CD4-positive, alpha-beta T cell treated with Interleukin-17A for 1 hour (primary cell): ENCODE measurements around the gene MPEG1.

Source experiments
- DNase-seq: peaks from one replicate; pipeline ENCODE4 v3.0.0-alpha.2; 2020

Gene MPEG1

DNA sequence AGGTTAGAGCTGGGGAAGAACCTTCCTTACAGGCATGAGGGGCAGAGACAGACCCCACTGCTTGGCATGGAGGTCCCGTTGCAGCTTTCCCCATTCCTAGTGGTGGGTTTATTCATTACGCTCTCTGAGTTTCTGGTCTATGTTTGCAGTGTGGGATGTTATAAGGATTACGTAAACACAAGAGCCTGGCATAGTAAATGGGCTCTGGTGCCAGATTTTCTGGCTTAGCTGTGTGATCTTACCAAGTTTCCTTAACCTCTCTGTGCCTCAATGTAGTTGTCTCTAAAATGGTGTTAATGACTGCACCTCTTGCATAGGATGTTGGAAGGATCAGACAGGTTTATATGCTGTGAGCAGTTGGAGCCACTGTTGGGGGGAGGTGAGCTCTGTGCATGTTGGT lies 25.7 kb downstream of the MPEG1 start:
- no peak for DNase-seq

DNA sequence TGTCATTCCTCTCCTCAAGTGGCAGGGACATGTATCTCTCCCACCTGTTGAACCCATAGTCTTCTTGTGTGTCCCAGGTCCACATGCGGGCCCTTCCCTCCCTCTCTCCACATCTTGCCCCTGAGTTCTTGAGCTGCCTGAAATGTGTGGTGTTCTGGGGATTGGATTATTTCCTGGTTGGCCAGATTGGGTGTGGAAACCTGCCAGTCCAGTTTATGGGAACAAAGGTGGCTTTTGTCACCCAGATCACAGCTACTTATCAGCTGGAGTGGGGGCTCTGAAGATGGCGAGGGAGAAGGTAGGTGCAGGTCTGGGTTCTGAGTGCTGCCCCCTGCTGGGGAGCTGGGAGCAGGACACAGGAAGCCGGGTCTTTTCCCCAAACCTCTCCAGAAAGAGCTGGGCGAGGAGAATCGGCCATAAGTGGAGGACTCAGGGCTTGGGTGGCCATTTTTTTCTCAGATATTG lies 26.6 kb downstream of the MPEG1 start:
- DNase-seq, result peak; percentile 56

DNA sequence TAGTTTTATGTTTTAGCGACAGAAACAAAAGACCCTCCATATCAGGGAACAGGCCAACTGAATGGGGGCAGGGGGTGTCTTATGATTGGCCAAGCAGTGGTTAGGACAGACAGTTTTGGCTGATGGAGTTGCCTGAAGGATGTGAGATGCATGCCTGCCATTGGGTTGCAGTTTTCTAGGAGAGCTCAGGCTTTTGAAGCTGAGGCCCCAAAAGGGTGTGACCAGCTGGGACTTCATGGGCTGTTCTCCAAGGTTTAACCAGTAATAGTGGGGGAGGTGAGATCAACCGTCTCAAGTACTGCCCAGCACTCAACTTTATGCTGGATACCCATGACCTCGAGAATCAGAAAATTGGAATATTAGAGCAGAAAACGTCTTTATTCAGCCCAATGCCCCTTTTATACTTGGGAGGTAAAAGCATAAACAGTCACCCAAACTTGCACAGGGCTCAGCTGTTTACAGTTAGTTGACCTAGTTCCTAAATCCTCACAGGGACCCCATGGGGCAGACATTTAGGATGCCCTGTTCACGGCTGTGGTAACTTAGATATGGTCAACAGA lies 27.3 kb downstream of the MPEG1 start:
- DNase-seq, result no peak

DNA sequence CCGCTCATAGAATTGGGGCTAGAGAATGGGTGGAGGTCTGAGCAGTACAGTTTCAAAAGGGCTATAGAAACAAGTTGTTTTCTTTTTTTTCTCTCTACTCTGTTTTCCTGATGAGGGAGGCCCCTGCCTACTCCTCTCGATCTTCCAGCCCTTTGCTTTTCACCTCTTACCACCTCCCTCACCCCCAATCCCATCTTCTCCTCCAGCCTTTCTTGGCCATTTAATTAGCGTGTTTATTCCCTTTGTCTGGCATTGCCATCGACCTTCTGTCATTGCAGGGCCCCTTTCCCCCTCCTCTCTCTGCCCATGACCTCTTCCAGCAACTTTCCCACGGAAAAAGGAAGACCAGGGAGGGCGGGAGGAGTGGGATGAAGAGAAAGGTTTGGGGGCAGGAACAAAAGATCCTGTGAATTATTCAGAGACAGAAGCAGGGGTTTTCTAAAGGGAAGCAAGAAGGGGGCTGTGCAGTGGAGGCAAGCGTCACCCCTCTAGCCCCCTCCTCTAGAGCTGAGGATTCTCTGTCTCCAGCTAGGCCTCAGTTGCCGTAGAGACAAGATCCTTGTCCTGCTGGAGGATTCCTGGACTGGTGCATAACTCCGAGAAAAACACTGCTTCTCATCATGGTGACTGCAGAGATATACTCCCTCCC lies 27.9 kb downstream of the MPEG1 start:
- DNase-seq, result no peak

DNA sequence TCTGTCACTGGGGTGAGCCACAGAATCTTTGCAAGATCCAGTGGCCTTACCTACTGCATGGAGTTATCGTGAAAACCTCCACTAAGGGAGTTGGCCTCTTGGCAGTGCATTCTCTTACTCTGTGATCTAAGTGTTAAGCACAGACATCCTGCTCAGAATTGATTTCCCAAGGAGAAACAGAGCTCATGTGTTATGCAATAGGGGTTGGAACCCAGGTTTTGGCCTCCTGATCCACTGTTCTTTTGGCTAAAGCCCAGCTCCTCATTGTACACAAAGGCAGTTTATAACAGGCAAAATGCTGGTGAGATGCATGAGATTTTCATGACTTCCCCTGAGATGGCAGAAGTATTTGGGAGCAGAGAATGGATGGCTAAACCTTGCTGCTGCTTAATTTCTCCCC lies 29.0 kb downstream of the MPEG1 start:
- DNase-seq, result no peak

DNA sequence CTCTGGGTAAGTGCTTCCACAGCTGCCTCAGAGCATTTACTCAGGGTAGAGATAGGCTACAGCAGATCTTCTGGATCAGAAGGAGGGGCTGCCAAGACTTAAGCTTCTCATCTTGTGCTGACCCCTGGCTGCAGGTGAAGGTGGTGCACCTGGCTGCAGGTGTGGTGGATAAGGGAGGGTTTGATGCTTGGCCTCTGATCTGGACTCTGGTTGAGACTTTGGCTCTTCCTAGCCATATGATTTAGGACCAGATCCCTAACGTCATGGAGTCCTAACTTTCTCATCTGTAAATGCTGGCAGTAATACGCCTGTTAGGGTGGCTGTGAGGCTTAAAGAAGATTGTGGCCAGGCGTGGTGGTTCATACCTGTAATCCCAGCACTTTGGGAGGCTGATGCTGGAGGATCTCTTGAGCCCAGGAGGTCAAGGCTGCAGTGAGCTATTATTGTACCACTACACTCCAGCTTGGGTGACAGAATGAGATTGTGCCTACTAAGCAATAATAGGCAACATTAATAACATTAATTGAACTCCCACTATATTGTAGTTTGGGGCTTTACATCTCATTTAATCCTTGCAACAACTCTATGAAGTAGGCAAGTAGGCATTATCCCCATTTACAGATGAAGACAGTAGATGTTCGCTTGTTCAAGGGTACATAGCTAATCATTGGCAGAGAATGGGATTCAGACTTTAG lies 30.1 kb downstream of the MPEG1 start:
- peak; percentile 22 for DNase-seq

DNA sequence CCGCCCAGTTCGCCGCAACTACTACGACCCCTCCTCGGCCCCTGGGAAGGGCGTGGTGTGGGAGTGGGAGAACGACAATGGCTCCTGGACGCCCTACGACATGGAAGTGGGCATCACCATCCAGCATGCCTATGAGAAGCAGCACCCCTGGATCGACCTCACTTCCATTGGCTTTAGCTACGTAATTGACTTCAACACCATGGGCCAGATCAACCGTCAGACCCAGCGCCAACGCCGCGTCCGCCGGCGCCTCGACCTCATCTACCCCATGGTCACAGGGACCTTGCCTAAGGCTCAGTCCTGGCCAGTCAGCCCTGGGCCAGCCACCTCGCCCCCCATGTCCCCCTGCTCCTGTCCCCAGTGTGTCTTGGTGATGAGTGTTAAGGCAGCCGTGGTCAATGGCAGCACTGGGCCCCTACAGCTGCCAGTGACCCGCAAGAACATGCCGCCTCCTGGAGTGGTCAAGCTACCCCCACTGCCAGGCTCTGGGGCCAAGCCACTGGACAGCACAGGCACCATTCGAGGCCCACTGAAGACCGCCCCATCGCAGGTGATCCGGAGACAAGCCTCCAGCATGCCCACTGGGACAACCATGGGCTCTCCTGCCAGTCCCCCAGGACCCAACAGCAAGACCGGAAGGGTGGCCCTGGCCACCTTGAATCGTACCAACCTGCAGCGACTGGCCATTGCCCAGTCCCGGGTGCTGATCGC lies 30.8 kb downstream of the MPEG1 start:
- DNase-seq, result no peak

DNA sequence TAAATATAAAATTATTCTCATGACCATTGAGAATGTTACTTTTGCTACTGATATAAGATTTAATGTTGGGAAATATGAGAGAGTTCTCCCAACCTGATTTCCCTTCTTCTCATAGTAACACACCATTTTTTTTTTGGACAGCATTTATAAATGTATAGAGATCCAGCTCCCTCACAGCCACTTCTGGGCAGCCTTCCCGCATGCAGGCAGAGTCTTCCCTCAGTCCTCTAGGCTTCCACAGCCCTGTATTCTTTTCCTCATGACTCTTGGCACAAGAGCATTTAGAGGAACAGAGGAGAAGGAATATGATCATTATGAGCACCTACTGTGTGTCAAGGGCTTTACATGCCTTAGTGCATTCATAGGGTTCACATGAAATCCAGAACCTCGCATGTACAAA lies 31.8 kb downstream of the MPEG1 start:
- no peak for DNase-seq

DNA sequence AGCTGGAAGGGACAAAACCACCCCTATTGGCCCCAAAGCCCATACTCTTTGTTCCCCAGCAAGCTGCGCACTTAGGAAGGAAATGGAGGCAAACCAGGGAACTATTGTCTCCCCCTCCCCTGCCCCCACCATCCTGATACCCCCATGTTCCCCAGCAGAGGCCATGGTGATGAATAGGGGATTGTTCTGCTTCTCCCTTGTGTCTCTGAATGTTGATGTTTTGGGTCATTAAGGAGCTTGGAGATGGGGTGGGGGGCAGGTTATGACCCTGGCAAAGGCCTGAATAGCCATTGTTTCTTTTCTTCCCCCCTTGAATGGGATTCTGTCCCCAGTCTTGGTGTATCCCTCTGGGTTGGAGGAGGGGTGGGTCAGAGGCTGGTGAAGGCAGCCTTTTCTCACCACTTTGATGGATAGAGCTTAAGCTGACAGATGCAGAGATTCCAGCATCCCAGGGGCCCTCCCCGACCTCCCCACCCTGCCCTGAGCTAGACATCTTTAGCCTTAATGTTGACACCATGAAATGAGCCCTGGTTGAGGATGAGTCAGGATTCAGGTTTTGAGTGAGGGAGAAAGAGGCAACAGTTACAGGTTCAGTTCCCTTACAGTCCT lies 32.5 kb downstream of the MPEG1 start:
- DNase-seq, result no peak

DNA sequence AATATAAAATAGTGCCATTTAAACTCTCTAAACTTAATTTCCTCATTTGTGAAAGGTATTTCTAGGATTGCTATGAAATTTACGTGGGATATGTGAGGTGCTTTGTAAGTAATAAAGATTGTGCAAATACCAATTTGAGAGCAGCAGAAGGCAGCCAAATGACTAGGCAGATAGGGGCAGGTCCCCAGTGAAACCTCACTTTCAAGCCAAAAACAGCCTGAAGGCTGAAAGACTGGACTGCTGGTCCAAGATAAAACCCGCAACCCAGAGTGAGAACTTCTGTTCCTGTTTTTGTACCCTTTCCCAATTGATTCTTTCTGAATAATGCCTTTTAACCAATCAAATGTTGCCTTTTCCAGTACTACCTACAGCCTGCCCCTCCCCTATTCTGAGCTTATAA lies 33.6 kb downstream of the MPEG1 start:
- DNase-seq, result no peak

DNA sequence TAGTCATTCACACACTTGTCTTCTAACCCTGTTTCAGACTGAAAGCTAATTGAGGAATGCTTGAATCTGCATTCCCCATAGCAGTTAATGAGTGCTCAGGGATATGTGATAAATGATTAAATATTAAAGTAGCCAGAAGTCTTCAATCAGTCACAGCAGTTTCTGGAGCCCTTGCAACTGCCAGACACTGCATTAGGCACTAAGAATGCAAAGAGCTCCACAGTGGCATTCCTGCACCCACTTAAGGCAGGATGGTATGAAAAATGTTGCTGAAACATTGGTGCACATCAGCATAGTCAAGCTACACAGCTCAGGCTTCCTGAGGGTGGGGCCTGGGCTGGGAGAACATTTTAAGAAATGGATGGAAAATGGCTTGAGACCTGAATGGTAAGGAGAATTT lies 34.3 kb downstream of the MPEG1 start:
- no peak for DNase-seq

DNA sequence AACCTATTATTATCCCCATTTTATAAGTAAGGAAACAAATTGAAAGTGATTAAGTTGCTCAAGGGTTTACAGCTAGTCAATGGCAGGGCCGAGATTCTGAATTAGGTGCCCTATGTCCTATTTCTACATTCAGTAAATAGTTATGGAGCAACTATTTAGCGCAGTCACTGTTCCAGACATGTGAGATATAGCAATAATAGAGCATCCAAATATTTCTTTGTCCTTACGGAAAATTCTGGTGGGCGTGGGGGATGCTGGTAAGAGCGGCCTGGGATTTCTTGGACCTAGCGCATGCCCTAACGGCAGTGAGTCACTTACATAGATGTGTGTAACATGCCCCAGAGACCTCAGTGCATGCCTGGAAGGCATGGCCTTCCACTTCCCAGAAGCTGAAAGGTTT lies 36.4 kb downstream of the MPEG1 start:
- DNase-seq, result no peak

DNA sequence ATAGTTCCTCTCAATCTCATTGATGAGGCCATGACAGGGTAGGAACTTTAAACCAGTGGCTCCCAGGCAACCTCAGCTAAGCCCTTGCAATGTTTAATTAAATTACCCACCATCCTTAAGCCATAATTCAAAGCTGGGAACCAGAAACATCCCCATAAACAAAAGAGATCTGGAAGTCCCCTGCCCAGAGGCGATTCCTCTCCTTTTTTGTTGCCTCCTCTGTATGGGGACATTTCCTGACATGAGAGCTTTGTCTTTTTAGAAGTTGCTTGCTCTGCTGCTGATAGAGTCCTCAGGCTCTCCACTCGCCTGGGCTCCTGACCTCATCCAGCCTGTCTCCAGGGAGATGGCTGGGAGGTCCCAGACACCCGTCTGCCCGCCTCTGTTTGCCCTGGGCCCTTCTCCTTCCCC lies 37.6 kb downstream of the MPEG1 start:
- no peak for DNase-seq

DNA sequence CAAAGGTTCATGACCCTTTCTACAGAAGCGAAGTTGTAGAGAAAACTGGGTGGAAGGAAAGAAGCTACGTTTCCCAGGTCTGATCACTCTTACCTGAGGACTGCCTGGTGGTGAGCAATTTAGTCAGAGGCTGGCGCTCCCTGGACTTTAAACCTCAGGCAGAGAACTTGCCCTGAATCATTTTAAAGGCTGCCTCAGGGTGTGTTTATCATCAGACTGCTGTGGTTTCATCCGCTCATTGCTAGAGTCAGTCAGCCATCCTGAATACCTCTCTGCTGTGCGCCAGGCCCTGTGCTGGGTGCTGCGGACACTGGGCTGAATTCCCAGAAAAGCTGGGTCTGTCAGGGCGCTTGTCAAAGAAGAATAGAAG lies 38.1 kb downstream of the MPEG1 start:
- DNase-seq, result no peak

DNA sequence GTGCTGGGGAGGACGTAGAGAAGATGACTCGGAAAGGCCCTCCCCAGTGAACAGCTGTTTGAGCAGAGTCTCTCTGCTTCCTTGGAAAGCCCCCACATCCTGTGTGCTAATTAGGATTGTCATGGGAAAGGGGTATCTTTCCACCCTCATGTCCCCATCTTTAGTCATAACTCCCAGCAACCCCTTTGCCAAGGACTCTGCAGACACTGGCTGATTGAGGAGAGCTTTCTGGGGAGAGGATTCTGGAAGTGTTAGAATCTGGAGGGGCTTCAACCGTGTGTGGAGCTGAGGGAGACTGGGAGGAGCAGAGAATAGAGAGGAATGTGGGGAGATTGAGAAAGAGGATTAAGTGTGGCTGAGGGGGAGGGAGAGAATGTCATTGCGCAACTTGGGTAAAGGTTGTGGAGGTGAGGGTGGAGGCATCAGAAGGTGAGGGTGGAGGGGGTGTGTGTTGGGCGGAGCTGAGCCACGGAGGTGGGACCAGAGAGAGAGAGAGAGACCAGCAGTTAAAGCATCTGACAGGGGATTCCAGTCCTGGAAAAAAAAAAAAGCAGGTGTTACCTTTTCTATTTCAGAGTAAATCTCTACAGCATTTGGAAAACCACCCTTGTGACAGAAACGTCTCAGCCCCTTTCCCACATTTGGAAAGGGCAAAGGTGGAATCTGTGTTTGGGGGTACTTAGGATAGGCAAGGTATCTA lies 38.6 kb downstream of the MPEG1 start:
- DNase-seq, result no peak

DNA sequence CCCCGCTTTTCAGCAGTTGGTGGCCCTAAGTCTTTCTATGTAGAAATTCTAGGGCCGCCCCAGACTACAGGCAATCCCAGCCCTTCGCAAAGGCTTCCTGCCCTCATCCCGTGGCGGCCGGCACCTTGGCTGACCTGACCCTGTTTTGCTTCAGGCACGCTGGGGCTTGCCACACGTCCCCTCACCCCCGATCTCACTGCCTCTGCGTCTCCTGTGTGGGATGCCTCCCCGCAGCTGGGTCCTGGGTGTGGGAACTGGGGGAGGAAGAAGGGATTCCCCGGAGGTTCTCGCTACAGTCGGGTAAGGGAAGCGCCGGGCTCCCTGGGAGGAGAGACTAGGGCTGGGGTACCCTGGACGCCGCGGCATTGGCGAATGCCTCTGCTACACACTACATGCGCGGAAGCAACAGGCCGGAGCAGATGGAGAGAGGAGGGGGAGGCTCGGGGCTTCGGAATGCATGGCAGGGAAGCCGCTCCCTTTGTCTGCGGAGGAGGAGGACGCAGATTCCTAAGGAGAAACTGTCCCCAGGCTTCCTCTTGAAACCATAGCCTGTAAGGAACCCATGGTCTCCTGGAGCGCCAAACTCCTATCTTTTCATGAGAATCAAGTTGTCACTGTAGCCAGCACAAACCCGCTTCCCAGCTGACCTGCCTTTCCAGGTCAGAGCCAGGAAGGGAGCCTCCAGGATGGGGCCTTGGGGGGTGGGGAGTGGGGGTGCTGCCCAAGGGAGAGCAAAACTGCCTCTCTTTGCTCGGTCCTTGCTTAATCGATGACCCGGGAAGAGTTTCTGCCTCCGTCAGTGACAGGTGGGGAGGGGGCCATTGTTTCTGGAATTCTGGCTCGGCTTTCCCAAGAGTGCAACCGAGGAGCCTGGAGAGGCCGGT lies 39.4 kb downstream of the MPEG1 start:
- DNase-seq, result no peak

DNA sequence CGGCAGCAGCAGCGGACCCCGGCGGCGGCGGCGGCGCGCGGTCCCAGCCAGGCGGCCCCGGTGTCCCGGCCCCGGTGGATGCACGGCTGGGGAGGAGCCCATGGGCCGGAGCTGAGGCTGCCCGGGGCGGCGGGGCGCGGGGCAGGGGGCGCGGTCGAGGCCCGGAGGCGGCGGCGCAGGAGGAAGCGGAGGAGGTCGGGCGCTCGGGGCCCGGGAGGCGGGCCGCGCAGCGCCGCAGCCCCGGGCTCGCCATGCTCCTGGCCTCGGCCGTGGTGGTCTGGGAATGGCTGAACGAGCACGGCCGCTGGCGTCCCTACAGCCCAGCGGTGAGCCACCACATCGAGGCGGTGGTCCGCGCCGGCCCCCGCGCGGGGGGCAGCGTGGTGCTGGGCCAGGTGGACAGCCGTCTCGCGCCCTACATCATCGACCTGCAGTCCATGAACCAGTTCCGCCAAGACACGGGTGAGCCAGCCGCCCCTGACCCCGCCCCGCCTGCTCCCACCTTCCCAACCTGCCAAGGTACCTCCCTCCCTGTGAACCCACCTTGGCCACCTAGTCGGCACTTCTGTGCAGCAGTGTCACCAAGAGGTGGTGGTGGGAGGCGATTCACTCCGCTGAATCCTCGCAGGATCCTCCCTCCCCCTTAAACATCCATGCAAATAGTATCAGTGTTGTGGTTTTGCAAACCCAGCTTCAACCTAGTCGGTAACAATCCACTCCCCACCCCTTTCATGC lies 40.2 kb downstream of the MPEG1 start:
- peak; percentile 11 for DNase-seq

DNA sequence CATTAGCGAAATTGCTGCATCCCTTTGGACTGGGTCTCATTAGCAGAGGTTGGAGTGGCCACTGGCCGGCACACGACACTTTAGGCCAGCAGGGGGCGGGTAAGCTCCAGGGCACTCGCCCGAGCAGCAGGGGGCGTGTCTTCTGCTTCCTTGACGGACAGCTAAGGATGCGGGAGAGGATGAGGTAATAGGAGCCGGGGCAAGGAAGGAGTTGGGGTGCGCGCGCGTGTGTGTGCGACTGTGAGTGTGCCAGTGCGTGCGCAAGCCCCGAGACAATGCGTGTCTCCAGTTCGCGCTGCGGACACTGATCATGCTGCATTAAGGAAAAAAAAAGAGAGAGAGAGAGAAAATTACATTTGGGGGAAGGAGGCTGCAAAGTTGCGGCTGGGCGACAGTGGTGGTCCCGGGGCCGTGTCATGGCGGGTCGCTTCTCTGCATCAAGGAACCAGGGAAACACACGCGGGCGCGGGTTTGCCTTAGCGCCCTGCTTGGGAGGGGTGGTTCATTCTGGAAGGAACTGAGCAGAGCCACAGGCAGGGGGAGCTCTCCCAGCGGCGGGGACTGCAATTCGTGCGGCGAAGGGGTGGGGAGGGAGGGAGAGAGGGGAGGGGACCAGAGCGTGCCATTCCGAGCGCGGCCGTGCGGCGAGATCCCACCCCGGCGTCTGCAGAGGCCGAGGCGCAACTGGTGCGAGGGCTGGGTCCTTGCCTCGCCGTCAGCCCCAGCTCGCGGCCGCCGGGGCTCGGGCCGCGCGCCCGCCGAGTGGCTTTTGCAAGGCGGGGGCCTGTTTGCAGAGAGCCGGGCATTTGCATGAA lies 41.0 kb downstream of the MPEG1 start, which contains the start of gene DTX4:
Gene DTX4, plus strand, starts transcription at position 625 of the 815 bp plus-strand sequence. CDS start 464 bp downstream, outside the sequence.
- DNase-seq, result peak; percentile 89

DNA sequence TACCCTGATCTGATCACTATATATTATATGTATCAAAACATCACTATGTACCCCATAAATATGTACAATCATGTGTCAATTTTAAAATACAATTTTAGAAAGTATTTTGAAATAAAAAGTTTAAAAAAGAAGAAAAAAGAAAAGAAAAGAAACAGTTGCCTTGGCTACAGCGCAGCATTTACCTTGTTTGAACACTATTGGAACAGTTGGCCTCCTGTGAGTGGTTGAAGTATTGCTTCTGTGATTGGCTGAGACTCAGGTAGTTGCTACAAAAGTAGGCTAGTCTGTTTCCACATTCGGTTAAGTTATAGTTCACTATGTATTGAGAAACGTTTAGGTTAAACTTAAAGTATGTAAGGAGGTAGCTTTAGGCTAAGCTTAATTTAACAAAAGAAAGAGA lies 48.7 kb downstream of the MPEG1 start:
- no peak for DNase-seq
